Coronary artery (tissue), 2 donors: Measurements from ENCODE around the gene PLCH1.

Experiments used
- DNase-seq: peaks from one replicate; pipeline ENCODE4 v3.0.0-alpha.2; 2017; ENCODE audit warnings: low spot score
- H3K27ac ChIP-seq, 2 donors: fragments of 200-600 bp; sonication (generic); one replicate each; pipeline ENCODE4 v1.5.1; 2016 to 2019
- H3K4me3 ChIP-seq: fragments of 200-600 bp; sonication (generic); 2 replicates; pipeline ENCODE4 v1.5.1; 2016; ENCODE audit warnings: mild to moderate bottlenecking, moderate library complexity
- TF ChIP-seq, protein P1 (sequence below): fragments of 200-600 bp; sonication (generic); IDR thresholded peaks from one replicate; pipeline ENCODE4 v1.5.1; 2019; ENCODE audit warnings: antibody characterized with exemption

Gene PLCH1

GRCh38 chr3:155330370-155330769, 414.5 kb downstream of the PLCH1 start:
- H3K27ac ChIP-seq: no peak overlapping the region
- no peak for DNase-seq
- TF ChIP-seq, protein P1, sequence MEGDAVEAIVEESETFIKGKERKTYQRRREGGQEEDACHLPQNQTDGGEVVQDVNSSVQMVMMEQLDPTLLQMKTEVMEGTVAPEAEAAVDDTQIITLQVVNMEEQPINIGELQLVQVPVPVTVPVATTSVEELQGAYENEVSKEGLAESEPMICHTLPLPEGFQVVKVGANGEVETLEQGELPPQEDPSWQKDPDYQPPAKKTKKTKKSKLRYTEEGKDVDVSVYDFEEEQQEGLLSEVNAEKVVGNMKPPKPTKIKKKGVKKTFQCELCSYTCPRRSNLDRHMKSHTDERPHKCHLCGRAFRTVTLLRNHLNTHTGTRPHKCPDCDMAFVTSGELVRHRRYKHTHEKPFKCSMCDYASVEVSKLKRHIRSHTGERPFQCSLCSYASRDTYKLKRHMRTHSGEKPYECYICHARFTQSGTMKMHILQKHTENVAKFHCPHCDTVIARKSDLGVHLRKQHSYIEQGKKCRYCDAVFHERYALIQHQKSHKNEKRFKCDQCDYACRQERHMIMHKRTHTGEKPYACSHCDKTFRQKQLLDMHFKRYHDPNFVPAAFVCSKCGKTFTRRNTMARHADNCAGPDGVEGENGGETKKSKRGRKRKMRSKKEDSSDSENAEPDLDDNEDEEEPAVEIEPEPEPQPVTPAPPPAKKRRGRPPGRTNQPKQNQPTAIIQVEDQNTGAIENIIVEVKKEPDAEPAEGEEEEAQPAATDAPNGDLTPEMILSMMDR: no peak
- H3K4me3 ChIP-seq: no peak overlapping the region

DNA sequence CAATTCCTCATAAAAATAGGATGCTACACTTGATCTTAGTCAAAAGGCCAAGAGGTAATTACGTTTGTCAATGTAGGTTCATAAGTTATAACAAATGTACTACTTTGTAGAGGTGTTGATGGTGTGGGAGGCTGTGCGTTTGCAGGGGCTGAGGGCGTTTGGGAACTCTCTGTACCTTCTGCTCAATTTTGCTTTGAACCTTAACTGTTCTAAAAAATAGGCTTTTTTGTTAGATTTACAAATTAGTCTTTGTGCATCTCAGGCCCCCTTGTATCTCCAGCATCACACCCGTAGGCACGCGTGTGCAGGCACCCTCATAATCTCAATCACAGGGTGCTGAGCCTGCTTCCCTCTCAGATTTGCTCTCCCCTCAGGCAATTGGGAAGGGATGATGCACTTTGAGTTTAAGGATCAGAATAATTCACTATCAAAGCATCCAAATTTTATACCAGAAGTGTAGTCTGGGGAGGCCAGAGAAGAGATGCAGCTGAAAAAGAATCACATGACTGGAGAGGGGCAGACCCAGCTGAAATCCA, 415.3 kb downstream of the PLCH1 start:
- DNase-seq: no peak
- H3K27ac ChIP-seq: no peak overlapping the region
- TF ChIP-seq, protein P1: no peak
- H3K4me3 ChIP-seq: no peak overlapping the region

GRCh38 chr3:155327871-155328270, 417.0 kb downstream of the PLCH1 start:
- Histone ChIP-seq H3K27ac (no peak overlapping the region), H3K4me3 (no peak overlapping the region)
- TF ChIP-seq, protein P1: no peak
- DNase-seq: no peak

DNA sequence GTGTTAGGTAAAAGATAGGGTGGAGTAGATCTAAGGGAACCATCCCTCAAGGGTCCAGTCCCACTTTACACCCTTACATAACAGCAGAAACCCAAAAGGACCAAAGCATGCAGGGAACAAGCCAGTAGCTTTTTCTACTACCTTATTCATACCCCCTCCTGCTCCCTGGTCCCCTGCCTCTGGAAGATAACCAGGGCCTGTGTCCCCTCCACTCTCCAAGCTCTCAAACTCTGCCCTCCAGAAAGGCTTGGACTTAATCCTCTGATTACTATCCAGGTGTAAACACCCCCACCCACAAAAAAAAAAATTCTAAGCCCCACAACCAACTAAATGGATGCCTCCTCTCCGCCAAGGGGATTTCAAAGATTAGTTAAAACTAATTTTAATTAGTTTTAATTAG, 417.4 kb downstream of the PLCH1 start:
- TF ChIP-seq, protein P1: no peak
- H3K4me3 ChIP-seq: no peak overlapping the region
- no peak for DNase-seq
- no peak overlapping the region for H3K27ac ChIP-seq

DNA sequence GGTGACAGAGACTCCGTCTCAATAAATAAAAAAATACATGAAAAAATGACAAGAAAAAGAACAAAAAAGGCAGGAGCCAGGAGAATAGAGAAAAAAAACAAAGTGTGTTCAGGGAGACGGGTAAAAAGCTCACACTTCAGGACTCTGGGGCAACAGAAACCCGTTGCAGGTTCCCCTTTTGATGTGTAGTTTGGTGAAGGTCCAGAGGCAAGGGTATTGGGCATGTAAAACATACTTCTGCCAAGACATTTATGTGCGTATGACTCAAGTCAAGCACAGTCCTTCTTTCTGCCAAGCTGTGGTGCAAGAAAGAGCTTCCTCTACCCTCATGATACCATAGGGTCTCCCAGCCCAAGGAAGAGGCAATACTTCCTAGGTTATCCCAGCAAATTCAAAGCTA, 418.0 kb downstream of the PLCH1 start:
- TF ChIP-seq, protein P1: no peak
- Histone ChIP-seq H3K27ac (no peak overlapping the region), H3K4me3 (no peak overlapping the region)
- no peak for DNase-seq

DNA sequence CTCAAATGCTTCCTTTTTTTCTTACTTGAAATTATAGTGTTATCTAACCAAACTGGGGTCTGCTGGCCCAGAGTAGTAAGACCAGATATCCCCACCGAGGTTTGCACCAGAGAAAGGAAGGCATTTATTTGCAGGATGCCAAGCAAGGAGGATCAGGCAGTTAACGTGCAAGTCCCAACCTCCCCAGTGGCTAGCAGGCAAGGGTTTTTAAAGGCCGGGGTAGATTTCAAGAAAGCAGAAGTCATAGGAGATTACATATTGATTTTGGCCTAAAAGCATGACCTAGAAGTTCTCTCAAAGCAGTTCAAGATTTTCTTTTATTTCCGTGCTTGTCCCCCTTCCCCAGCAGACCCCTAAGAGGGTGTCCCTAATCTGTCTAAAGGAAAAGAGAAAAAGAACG, 418.6 kb downstream of the PLCH1 start:
- Histone ChIP-seq H3K4me3 (no peak overlapping the region), H3K27ac (no peak overlapping the region)
- no peak for DNase-seq
- TF ChIP-seq, protein P1: no peak
